ENCODE results near the gene GALNS. TPM values are rescaled to one million over a fixed set of nuclear protein-coding genes. Genes with fewer than 3 reads are reported as not detected.
A peak's percentile ranks its signal among the peaks of the same experiment; 100 is the strongest.

GALNS gene
- total and polyA plus RNA-seq, 2 of the 13 experiments (the other 11 are each of a cell fraction or from before 2014, with no cell fraction given) = 9.2 to 9.8 TPM

GRCh38 chr16:88871349-88871702 lies 14.6 kb upstream of the GALNS start:
- Histone ChIP-seq H2AFZ (ENCODE audit: low read length) (no peak overlapping the region), H3K4me2 (ENCODE audit: low read depth, low read length) (no peak overlapping the region; the same call in 1 of the 2 replicates), H3K9me3 (ENCODE audit: low read length) (no peaks in the 10 kb centered on the region), H4K20me1 (ENCODE audit: insufficient read depth, low read length) (peaks cover 4% of the 10 kb centered on the region; the same call in 1 of the 2 replicates), H3K79me2 (ENCODE audit: insufficient read depth, low read length) (no peaks in the 10 kb centered on the region), H3K4me1 (ENCODE audit: insufficient read depth, low read length) (no peaks in the 10 kb centered on the region), H3K27me3 (ENCODE audit: control insufficient read depth in 1 of 2, insufficient read depth in 2 of 2, low read length in 2 of 2) (peaks cover 59 to 95% of the 10 kb centered on the region in 2 experiments), H3K27ac (ENCODE audit: extremely low read length, insufficient read depth, low read length) (no peak overlapping the region), H3K36me3 (replicated peaks in 1 of 2; ENCODE audit: control insufficient read depth in 1 of 2, insufficient read depth in 2 of 2, low read length in 2 of 2) (no peaks in the 10 kb centered on the region), H3K9ac (ENCODE audit: insufficient read depth, low read depth, low read length) (no peak overlapping the region), H3K4me3 (replicated peaks in 1 of 3; ENCODE audit: insufficient read depth in 1 of 3, low read depth in 2 of 3, low read length in 3 of 3) (no peak overlapping the region)
- ATAC-seq (peak; percentile 15), FAIRE-seq (no peak), DNase-seq (ENCODE audit: low spot score) (no peak)
- ChIA-PET CTCF (ENCODE audit: low intra/inter-chr PET ratio, low total read pairs) (no interaction called here), POLR2A (no interaction called here)
- BruUV-seq (replicated peaks) = no TSS peak
- in situ Hi-C loops (cut with HindIII; ENCODE audit: extremely low pct_ligation_motif_present, low pct_unique_long_range_greater_than_20kb) (no loop called here), intact Hi-C loops (cut with micrococcal nuclease; ENCODE audit: unreplicated experiment) (no loop called here)
- TF ChIP-seq PCBP2 (optimal IDR thresholded peaks at IDR 0.05; ENCODE audit: low read depth, low read length, poor library complexity, severe bottlenecking) = no peak
- TF ChIP-seq, protein P1, sequence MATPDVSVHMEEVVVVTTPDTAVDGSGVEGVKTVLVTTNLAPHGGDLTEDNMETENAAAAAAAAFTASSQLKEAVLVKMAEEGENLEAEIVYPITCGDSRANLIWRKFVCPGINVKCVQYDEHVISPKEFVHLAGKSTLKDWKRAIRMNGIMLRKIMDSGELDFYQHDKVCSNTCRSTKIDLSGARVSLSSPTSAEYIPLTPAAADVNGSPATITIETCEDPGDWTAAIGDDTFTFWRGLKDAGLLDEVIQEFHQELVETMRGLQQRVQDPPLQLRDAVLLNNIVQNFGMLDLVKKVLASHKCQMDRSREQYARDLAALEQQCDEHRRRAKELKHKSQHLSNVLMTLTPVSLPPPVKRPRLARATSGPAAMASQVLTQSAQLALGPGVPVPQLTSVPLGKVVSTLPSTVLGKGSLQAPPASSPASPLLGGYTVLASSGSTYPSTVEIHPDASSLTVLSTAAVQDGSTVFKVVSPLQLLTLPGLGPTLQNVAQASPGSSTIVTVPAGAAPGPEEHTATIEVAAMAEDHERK (CRISPR knock-in tag; IDR thresholded peaks at IDR 0.05; ENCODE audit: low read depth) = no peak
- TF ChIP-seq ZNF263 (CRISPR knock-in tag; IDR thresholded peaks at IDR 0.05) = peak; percentile 64
- TF ChIP-seq HNRNPLL (IDR thresholded peaks at IDR 0.05; ENCODE audit: low read depth, low read length, poor library complexity, severe bottlenecking) = peak; percentile 6
- TF ChIP-seq HNRNPUL1 (IDR thresholded peaks at IDR 0.05; ENCODE audit: low read depth, low read length) = no peak
- no peak for TF ChIP-seq ZBTB46 (CRISPR knock-in tag; IDR thresholded peaks at IDR 0.05; ENCODE audit: borderline replicate concordance)
- no peak for TF ChIP-seq POLR2G (IDR thresholded peaks at IDR 0.05; ENCODE audit: low read depth, low read length)
- no peak for TF ChIP-seq ZNF230 (CRISPR knock-in tag; IDR thresholded peaks at IDR 0.05)
- TF ChIP-seq NR0B2 (CRISPR knock-in tag; IDR thresholded peaks at IDR 0.05) = no peak
- TF ChIP-seq ZBTB42 (CRISPR knock-in tag; IDR thresholded peaks at IDR 0.05) = no peak
- TF ChIP-seq EZH2 (conservative IDR thresholded peaks at IDR 0.05; ENCODE audit: low read depth, low read length) = peak; percentile 90; the same call in 1 of the 2 replicates
- WGBS (ENCODE audit: low lambda C conversion rate) = 13% methylated on average over 4 of the region's 8 CpGs
